HepG2 (cell line): ENCODE results near the gene CNPY1. TPM values are rescaled to one million over a fixed set of nuclear protein-coding genes. Genes with fewer than 3 reads are reported as not detected.

Experiments used
- ATAC-seq: fragments of 200-7000 bp; cut with Tn5 transposase; 3 replicates; pipeline ENCODE4 v1.9.1; 2020; ENCODE audit warnings: mild to moderate bottlenecking, moderate library complexity
- BruUV-seq: library from RNA; stranded (reverse); fragments of 400-500 nt; replicated peaks from 2 replicates; lab custom pipeline; 2021; lab: Mats Ljungman, UMichigan
- CTCF ChIA-PET: fragments of 300-600 bp; formaldehyde crosslinking; extraction: SDS; loops from one replicate; lab custom pipeline; 2021; ENCODE audit warnings: low total read pairs, inconsistent platforms, low intra/inter-chr PET ratio; lab: Yijun Ruan, JAX
- POLR2A ChIA-PET: fragments of 350-600 bp; sonication (Branson Sonifier 250); formaldehyde crosslinking; loops from one replicate; lab custom pipeline; 2020; ENCODE audit warnings: antibody characterized with exemption, inconsistent platforms; lab: Yijun Ruan, JAX
- DNase-seq: peaks from one replicate; pipeline ENCODE4 v3.0.0-alpha.2; 2015; ENCODE audit warnings: low spot score
- FAIRE-seq: peaks from 3 replicates; lab custom pipeline; 2011; peaks lifted over from hg19 to GRCh38; lab: Jason Lieb, UNC
- H2AFZ ChIP-seq: one replicate; pipeline ENCODE4 v1.6.1; 2011; ENCODE audit warnings: low read length, inconsistent platforms
- H3K27ac ChIP-seq: fragments of 300-600 bp; 3 replicates; pipeline ENCODE4 v1.8.0; 2011; ENCODE audit warnings: mixed run types, mild to moderate bottlenecking, mixed read lengths, low read length, inconsistent platforms; ENCODE audit not compliant: insufficient read depth; ENCODE audit errors: extremely low read length
- H3K27me3 ChIP-seq, 2 experiments: fragments of 200-600 bp in 1 of 2; 2 replicates in 1 of 2; 3 replicates in 1 of 2; pipeline versions ENCODE4 v1.6.0 to v1.8.0; 2011; ENCODE audit warnings: low read length in 2 of 2, mild to moderate bottlenecking in 2 of 2, moderate library complexity in 2 of 2, inconsistent platforms in 1 of 2; ENCODE audit not compliant: insufficient read depth in 2 of 2, control insufficient read depth in 1 of 2
- H3K36me3 ChIP-seq, 2 experiments: fragments of 200-600 bp in 1 of 2; replicated peaks in 1 of 2; 2 replicates in 1 of 2; 3 replicates in 1 of 2; pipeline versions ENCODE4 v1.5.1 to v1.8.0; 2011; ENCODE audit warnings: low read length in 2 of 2, inconsistent platforms in 1 of 2; ENCODE audit not compliant: insufficient read depth in 2 of 2, control insufficient read depth in 1 of 2
- H3K4me1 ChIP-seq: 2 replicates; pipeline ENCODE4 v1.5.1; 2012; ENCODE audit warnings: low read length, inconsistent platforms; ENCODE audit not compliant: insufficient read depth
- H3K4me2 ChIP-seq: 2 replicates; pipeline ENCODE4 v1.6.0; 2011; ENCODE audit warnings: low read depth, low read length, inconsistent platforms
- H3K4me3 ChIP-seq, 3 experiments: fragments of 200-600 bp in 1 of 3; sonication (generic), shearing (Covaris generic) in 1 of 3; replicated peaks in 1 of 3; 2 replicates each; pipeline ENCODE4 v1.5.1; 2011 to 2016; ENCODE audit warnings: low read length in 3 of 3, inconsistent platforms in 2 of 3, low read depth in 2 of 3, mild to moderate bottlenecking in 2 of 3, control low read depth in 1 of 3, mixed read lengths in 1 of 3; ENCODE audit not compliant: insufficient read depth in 1 of 3
- H3K79me2 ChIP-seq: one replicate; pipeline ENCODE4 v1.6.1; 2011; ENCODE audit warnings: low read length, inconsistent platforms; ENCODE audit not compliant: insufficient read depth
- H3K9ac ChIP-seq: 2 replicates; pipeline ENCODE4 v1.6.0; 2011; ENCODE audit warnings: mild to moderate bottlenecking, low read depth, low read length, inconsistent platforms; ENCODE audit not compliant: insufficient read depth
- H3K9me3 ChIP-seq: 2 replicates; pipeline ENCODE4 v1.5.1; 2012; ENCODE audit warnings: mild to moderate bottlenecking, low read length
- H4K20me1 ChIP-seq: 2 replicates; pipeline ENCODE4 v1.6.0; 2011; ENCODE audit warnings: inconsistent platforms, mild to moderate bottlenecking, low read length, moderate library complexity; ENCODE audit not compliant: insufficient read depth
- AGO2 ChIP-seq: fragments of 200-400 bp; formaldehyde crosslinking; optimal IDR thresholded peaks from 2 replicates; pipeline ENCODE3; 2017; ENCODE audit warnings: mild to moderate bottlenecking, low read depth, low read length, moderate library complexity
- AHDC1 ChIP-seq: sonication (generic); formaldehyde crosslinking; IDR thresholded peaks from 2 replicates; pipeline ENCODE4 v1.5.1; 2020; ENCODE audit warnings: mild to moderate bottlenecking, missing genetic modification reagents, borderline replicate concordance
- KIAA2018 ChIP-seq: sonication (generic); formaldehyde crosslinking; IDR thresholded peaks from 2 replicates; pipeline ENCODE4 v1.5.0; 2020; ENCODE audit warnings: mild to moderate bottlenecking, missing genetic modification reagents, borderline replicate concordance
- TCF12 ChIP-seq, 2 experiments: fragments of 450-650 bp in 1 of 2; sonication (generic) in 1 of 2; formaldehyde crosslinking in 1 of 2; IDR thresholded peaks; 2 replicates each; pipeline versions ENCODE4 v1.6.1 to v1.8.0; 2017 to 2022; ENCODE audit warnings: antibody characterized with exemption in 1 of 2, mild to moderate bottlenecking in 1 of 2, missing genetic modification reagents in 1 of 2, moderate library complexity in 1 of 2
- TP53 ChIP-seq: sonication (generic); formaldehyde crosslinking; conservative IDR thresholded peaks from 2 replicates; pipeline ENCODE4 v1.4.0; 2020; ENCODE audit warnings: missing genetic modification reagents
- ZIK1 ChIP-seq: sonication (generic); formaldehyde crosslinking; IDR thresholded peaks from 2 replicates; pipeline ENCODE4 v1.5.0; 2020; ENCODE audit warnings: mild to moderate bottlenecking, low read depth, missing genetic modification reagents, borderline replicate concordance
- ZNF260 ChIP-seq: sonication (generic); formaldehyde crosslinking; IDR thresholded peaks from 2 replicates; pipeline ENCODE4 v1.4.0; 2020; ENCODE audit warnings: missing genetic modification reagents, low read depth, mild to moderate bottlenecking, borderline replicate concordance
- ZNF432 ChIP-seq: sonication (generic); formaldehyde crosslinking; IDR thresholded peaks from 2 replicates; pipeline ENCODE4 v1.5.0; 2020; ENCODE audit warnings: missing genetic modification reagents, mild to moderate bottlenecking, borderline replicate concordance
- WGBS: methylation state at CpG from one replicate; pipeline ENCODE4 v1.1.6; 2017; ENCODE audit warnings: low lambda C conversion rate; 5-methylcytosine and 5-hydroxymethylcytosine counted together
- in situ Hi-C: cut with HindIII; loops from 2 replicates; pipeline ENCODE4 v1.10.0; 2017; ENCODE audit warnings: low pct_unique_long_range_greater_than_20kb; ENCODE audit not compliant: extremely low pct_ligation_motif_present
- intact Hi-C: fragments of 100-400 bp; cut with micrococcal nuclease; formaldehyde crosslinking; loops from one replicate; pipeline ENCODE4 v1.10.0; 2022; ENCODE audit not compliant: unreplicated experiment
- polyA plus RNA-seq, 8 experiments: library from polyadenylated mRNA; depleted of rRNA in 3 of 8; stranded (reverse) in 7 of 8; unstranded in 1 of 8; fragments of >200 nt; fragmentation: Illumina TruSeq in 4 of 8; extraction: Trizol in 4 of 8; gene quantifications; 2 replicates each; pipeline versions ENCODE4 v1.2.1 to v1.2.3, GENCODE V29; 2011 to 2016; ENCODE audit warnings: low read depth in 4 of 8, missing spikeins in 1 of 8, mixed read lengths in 1 of 8; ENCODE audit not compliant: insufficient read depth in 1 of 8
- total RNA-seq, 5 experiments: library from RNA; depleted of rRNA; stranded (reverse); fragments of >200 nt; fragmentation: Illumina TruSeq; extraction: Trizol; gene quantifications; 2 replicates each; pipeline ENCODE4 v1.2.3, GENCODE V29; 2016; ENCODE audit warnings: low read depth in 1 of 5

The CNPY1 gene
- total and polyA plus RNA-seq, 2 of the 13 experiments (the other 11 are each of a cell fraction or from before 2014, with no cell fraction given), result not detected

DNA sequence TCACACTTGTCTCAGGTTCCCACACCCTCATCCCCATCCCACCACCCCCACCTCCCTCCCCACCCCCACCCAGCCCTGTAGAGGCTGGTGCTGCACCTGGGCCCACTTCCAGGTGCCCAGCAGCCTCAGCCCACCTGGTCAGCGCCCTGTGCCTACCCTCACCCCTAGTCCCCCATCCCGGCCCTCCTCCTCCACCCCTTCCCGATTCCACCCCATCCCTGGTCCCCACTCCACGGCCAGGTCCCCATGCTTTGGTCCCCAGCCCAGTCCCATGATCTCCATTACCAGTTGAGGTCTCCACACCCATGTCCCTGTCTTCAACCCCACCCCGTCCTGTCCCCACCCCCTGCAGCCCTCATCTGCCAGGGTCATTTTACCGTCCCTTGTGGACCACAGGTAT lies 24.6 kb upstream of the CNPY1 start:
- no peak overlapping the region for H3K27ac ChIP-seq
- POLR2A ChIA-PET, result no interaction called here
- H3K4me3 ChIP-seq, result no peak overlapping the region
- no peak for TF ChIP-seq AHDC1 (CRISPR knock-in tag)
- no peak for TF ChIP-seq AGO2
- TF ChIP-seq TCF12 (IDR thresholded peaks at IDR 0.05), result no peak
- TF ChIP-seq TCF12 (CRISPR knock-in tag; IDR thresholded peaks at IDR 0.05), result no peak
- no peak for TF ChIP-seq ZIK1 (CRISPR knock-in tag)
- TF ChIP-seq KIAA2018 (CRISPR knock-in tag), result no peak
- no peak for TF ChIP-seq ZNF432 (CRISPR knock-in tag)
- TF ChIP-seq ZNF260 (CRISPR knock-in tag), result no peak
- TF ChIP-seq TP53 (CRISPR knock-in tag), result no peak
- CTCF ChIA-PET, result no interaction called here
- FAIRE-seq (no peak), ATAC-seq (no peak), DNase-seq (no peak)
- no TSS peak for BruUV-seq
- intact Hi-C loops, result no loop called here
- H3K4me2 ChIP-seq, result no peak overlapping the region
- H4K20me1 ChIP-seq, result no peaks in the 10 kb centered on the region
- H3K9me3 ChIP-seq, result no peaks in the 10 kb centered on the region
- H2AFZ ChIP-seq, result no peak overlapping the region
- H3K36me3 ChIP-seq, result no peaks in the 10 kb centered on the region
- H3K4me1 ChIP-seq, result peaks cover 16% of the 10 kb centered on the region
- 25% methylated on average over 6 of the region's 6 CpGs for WGBS
- H3K79me2 ChIP-seq, result no peaks in the 10 kb centered on the region
- H3K9ac ChIP-seq, result no peak overlapping the region
- in situ Hi-C loops, result no loop called here
- H3K27me3 ChIP-seq, result peaks cover 2 to 68% of the 10 kb centered on the region in 2 experiments; a peak in 4 of 5 replicates
